IMR-90 (cell line): Measurements from ENCODE around the gene FAM24B.

Source experiments
- MAZ ChIP-seq: IDR thresholded peaks from 2 replicates; pipeline ENCODE4 v1.6.1; 2012; ENCODE audit warnings: low read depth, mild to moderate bottlenecking, low read length, improper control_type of control experiment, moderate library complexity, borderline replicate concordance
- POLR2A ChIP-seq: IDR thresholded peaks from 2 replicates; pipeline ENCODE4 v1.6.1; 2012; ENCODE audit warnings: mild to moderate bottlenecking, low read depth, low read length
- RCOR1 ChIP-seq: IDR thresholded peaks from 2 replicates; pipeline ENCODE4 v1.6.1; 2012; ENCODE audit warnings: mild to moderate bottlenecking, low read length, improper control_type of control experiment; ENCODE audit not compliant: insufficient replicate concordance
- TF ChIP-seq, protein P1 (sequence below): conservative IDR thresholded peaks from 2 replicates; pipeline ENCODE4 v1.5.1; 2012; ENCODE audit warnings: mild to moderate bottlenecking, low read depth, low read length, improper control_type of control experiment

DNA sequence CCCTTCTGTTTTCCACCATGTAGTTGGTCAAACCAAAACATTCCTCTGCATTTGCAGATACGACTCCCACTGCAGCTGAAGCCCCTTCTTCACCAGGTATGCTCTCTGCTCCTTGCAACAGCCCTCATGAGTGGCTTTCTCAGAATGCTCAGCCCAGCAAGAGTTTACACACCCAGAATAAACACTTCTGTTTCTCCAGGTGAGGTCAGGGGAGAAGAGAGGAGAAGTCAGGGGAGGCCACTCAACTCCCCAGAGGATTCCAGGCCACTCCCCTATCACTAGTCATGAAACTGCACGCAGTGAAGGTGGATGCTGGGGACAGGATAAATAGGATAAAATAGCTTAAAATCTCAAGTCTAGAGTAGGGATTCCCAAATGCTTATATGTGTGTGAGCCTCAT, 64.9 kb downstream of the FAM24B start:
- TF ChIP-seq, protein P1, sequence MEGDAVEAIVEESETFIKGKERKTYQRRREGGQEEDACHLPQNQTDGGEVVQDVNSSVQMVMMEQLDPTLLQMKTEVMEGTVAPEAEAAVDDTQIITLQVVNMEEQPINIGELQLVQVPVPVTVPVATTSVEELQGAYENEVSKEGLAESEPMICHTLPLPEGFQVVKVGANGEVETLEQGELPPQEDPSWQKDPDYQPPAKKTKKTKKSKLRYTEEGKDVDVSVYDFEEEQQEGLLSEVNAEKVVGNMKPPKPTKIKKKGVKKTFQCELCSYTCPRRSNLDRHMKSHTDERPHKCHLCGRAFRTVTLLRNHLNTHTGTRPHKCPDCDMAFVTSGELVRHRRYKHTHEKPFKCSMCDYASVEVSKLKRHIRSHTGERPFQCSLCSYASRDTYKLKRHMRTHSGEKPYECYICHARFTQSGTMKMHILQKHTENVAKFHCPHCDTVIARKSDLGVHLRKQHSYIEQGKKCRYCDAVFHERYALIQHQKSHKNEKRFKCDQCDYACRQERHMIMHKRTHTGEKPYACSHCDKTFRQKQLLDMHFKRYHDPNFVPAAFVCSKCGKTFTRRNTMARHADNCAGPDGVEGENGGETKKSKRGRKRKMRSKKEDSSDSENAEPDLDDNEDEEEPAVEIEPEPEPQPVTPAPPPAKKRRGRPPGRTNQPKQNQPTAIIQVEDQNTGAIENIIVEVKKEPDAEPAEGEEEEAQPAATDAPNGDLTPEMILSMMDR = no peak
- TF ChIP-seq MAZ (no peak), RCOR1 (no peak), POLR2A (no peak)
